ENCODE data around the gene CD47. TPM values are rescaled to one million over a fixed set of nuclear protein-coding genes. Genes with fewer than 3 reads are reported as not detected.

The CD47 gene
- total and polyA plus RNA-seq, 7 experiments from 2014 or later: 130 to 232 (median 171) TPM

GRCh38 chr3:108004647-108005046 lies 86.2 kb downstream of the CD47 start:
- intact Hi-C loops (cut with micrococcal nuclease): no loop called here
- ChIA-PET POLR2A (no interaction called here), CTCF (no interaction called here)
- Histone ChIP-seq H3K27me3 (ENCODE audit: control insufficient read depth in 2 of 2, insufficient read depth in 2 of 2, low read length in 2 of 2) (no peaks in the 10 kb centered on the region), H3K36me3 (ENCODE audit: control insufficient read depth in 2 of 3, insufficient read depth in 3 of 3, low read length in 3 of 3) (no peaks in the 10 kb centered on the region), H3K9me3 (ENCODE audit: control insufficient read depth in 2 of 3, low read length in 3 of 3) (no peaks in the 10 kb centered on the region), H3K4me1 (ENCODE audit: control insufficient read depth in 2 of 2, insufficient read depth in 2 of 2, low read length in 2 of 2) (no peaks in the 10 kb centered on the region), H3K4me3 (ENCODE audit: low read length) (no peak overlapping the region), H3K27ac (ENCODE audit: low read depth, low read length) (no peak overlapping the region)
- Mint-ChIP-seq H3K27ac (no peak overlapping the region), H3K9me3 (no peaks in the 10 kb centered on the region), H3K36me3 (peaks cover 0 to 3% (median 0%) of the 10 kb centered on the region in 5 donors), H3K27me3 (peaks cover 0 to 13% (median 10%) of the 10 kb centered on the region in 5 donors), H3K4me1 (peaks cover 2 to 23% (median 14%) of the 10 kb centered on the region in 7 donors), H3K4me3 (peak overlapping the region in 4 of 10 donors; percentile 5 to 28 (median 9))
- ATAC-seq (peak; percentile 62), DNase-seq (no peak)

DNA sequence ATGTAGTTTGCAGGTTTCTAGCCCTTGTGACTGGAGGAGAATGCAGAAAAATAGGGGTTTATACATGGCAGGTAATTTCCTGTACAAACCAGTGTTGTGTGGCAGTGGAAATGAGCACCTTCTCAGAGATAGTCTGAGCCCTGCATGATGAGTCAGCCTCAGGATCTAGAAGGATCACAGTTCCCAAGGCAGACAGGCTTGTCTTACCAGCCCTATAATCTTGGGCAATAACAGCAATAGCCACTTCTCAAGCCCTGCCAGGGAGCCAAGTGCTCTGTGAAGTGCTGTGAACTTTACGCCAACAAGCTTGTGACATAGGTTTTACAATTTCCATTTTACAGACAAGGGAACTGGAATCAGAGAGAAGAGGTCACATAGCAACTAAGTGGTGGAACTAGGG lies 89.4 kb downstream of the CD47 start:
- no peaks in the 10 kb centered on the region for H3K27me3 ChIP-seq (ENCODE audit: control insufficient read depth in 2 of 2, insufficient read depth in 2 of 2, low read length in 2 of 2)
- ChIA-PET POLR2A (no interaction called here), CTCF (interaction anchor here (0.7 kb wide), 1 partner anchor 75 kb away, joined by 3 read pairs; no protein-coding TSS in a partner anchor)
- H3K9me3 Mint-ChIP-seq: peaks cover 0 to 2% (median 0%) of the 10 kb centered on the region in 11 donors
- no peak overlapping the region for H3K4me3 ChIP-seq (ENCODE audit: low read length)
- H3K4me1 Mint-ChIP-seq: peaks cover 2 to 19% (median 12%) of the 10 kb centered on the region in 7 donors
- peaks cover 0 to 11% (median 7%) of the 10 kb centered on the region in 5 donors for H3K27me3 Mint-ChIP-seq
- no peak for DNase-seq
- no peak overlapping the region for H3K27ac ChIP-seq (ENCODE audit: low read depth, low read length)
- H3K36me3 ChIP-seq (ENCODE audit: control insufficient read depth in 2 of 3, insufficient read depth in 3 of 3, low read length in 3 of 3): no peaks in the 10 kb centered on the region
- peak; percentile 47 for ATAC-seq
- H3K4me3 Mint-ChIP-seq: no peak overlapping the region
- H3K27ac Mint-ChIP-seq: no peak overlapping the region
- no peaks in the 10 kb centered on the region for H3K4me1 ChIP-seq (ENCODE audit: control insufficient read depth in 2 of 2, insufficient read depth in 2 of 2, low read length in 2 of 2)
- H3K9me3 ChIP-seq (ENCODE audit: control insufficient read depth in 2 of 3, low read length in 3 of 3): no peaks in the 10 kb centered on the region
- intact Hi-C loops (cut with micrococcal nuclease): no loop called here
- no peaks in the 10 kb centered on the region for H3K36me3 Mint-ChIP-seq

- H3K4me1 ChIP-seq (ENCODE audit: control insufficient read depth in 2 of 2, insufficient read depth in 2 of 2, low read length in 2 of 2): no peaks in the 10 kb centered on the region
- ChIA-PET POLR2A (no interaction called here), CTCF (no interaction called here)
- no peaks in the 10 kb centered on the region for H3K36me3 Mint-ChIP-seq
- no peaks in the 10 kb centered on the region for H3K36me3 ChIP-seq (ENCODE audit: control insufficient read depth in 2 of 3, insufficient read depth in 3 of 3, low read length in 3 of 3)
- H3K27me3 Mint-ChIP-seq: peaks cover 0 to 12% (median 0%) of the 10 kb centered on the region in 5 donors
- H3K4me3 Mint-ChIP-seq: no peak overlapping the region
- no peak overlapping the region for H3K4me3 ChIP-seq (ENCODE audit: low read length)
- no peak for ATAC-seq
- H3K4me1 Mint-ChIP-seq: peaks cover 0 to 6% (median 0%) of the 10 kb centered on the region in 7 donors
- no peak for DNase-seq
- no peak overlapping the region for H3K27ac ChIP-seq (ENCODE audit: low read depth, low read length)
- intact Hi-C loops (cut with micrococcal nuclease): no loop called here
- no peak overlapping the region for H3K27ac Mint-ChIP-seq
- peaks cover 0 to 2% (median 0%) of the 10 kb centered on the region in 11 donors for H3K9me3 Mint-ChIP-seq
- no peaks in the 10 kb centered on the region for H3K27me3 ChIP-seq (ENCODE audit: control insufficient read depth in 2 of 2, insufficient read depth in 2 of 2, low read length in 2 of 2)
- H3K9me3 ChIP-seq (ENCODE audit: control insufficient read depth in 2 of 3, low read length in 3 of 3): no peaks in the 10 kb centered on the region
These were observed 91.5 kb downstream of the CD47 start for GRCh38 chr3:107999215-107999775.

DNA sequence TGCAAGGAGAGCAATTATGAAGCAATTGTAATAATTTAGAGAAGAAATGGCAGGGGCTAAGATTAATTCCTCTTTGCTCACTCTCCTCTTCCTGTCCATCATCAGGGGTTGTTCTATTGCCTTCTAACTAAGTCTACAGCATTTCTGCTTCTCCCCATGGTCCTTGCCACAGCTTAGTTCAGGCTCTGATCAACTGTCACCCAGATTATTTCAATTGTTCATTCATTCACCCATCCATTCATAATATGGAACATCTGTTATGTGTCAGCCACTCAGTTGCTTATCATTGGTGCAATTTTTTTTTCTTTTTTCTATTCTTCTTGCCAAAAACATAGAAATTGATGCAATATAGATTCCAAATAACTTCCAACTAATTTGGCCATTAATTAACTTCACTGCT lies 93.2 kb downstream of the CD47 start:
- Mint-ChIP-seq H3K9me3 (peaks cover 0 to 5% (median 0%) of the 10 kb centered on the region in 11 donors), H3K27ac (no peak overlapping the region), H3K27me3 (peaks cover 0 to 15% (median 0%) of the 10 kb centered on the region in 5 donors), H3K4me3 (no peak overlapping the region), H3K4me1 (peaks cover 0 to 3% (median 0%) of the 10 kb centered on the region in 7 donors), H3K36me3 (no peaks in the 10 kb centered on the region)
- Histone ChIP-seq H3K27me3 (ENCODE audit: control insufficient read depth in 2 of 2, insufficient read depth in 2 of 2, low read length in 2 of 2) (no peaks in the 10 kb centered on the region), H3K27ac (ENCODE audit: low read depth, low read length) (no peak overlapping the region), H3K9me3 (ENCODE audit: control insufficient read depth in 2 of 3, low read length in 3 of 3) (no peaks in the 10 kb centered on the region), H3K36me3 (ENCODE audit: control insufficient read depth in 2 of 3, insufficient read depth in 3 of 3, low read length in 3 of 3) (no peaks in the 10 kb centered on the region), H3K4me1 (ENCODE audit: control insufficient read depth in 2 of 2, insufficient read depth in 2 of 2, low read length in 2 of 2) (no peaks in the 10 kb centered on the region), H3K4me3 (ENCODE audit: low read length) (no peak overlapping the region)
- POLR2A ChIA-PET: no interaction called here
- intact Hi-C loops (cut with micrococcal nuclease): no loop called here
- no peak for ATAC-seq
- DNase-seq: no peak
- CTCF ChIA-PET: interaction anchor here (1.2 kb wide), 1 partner anchor 12 kb away, joined by 3 read pairs; no protein-coding TSS in a partner anchor

- H3K27me3 Mint-ChIP-seq: peaks cover 0 to 13% (median 0%) of the 10 kb centered on the region in 5 donors
- ATAC-seq (no peak), DNase-seq (no peak)
- Histone ChIP-seq H3K4me1 (ENCODE audit: control insufficient read depth in 2 of 2, insufficient read depth in 2 of 2, low read length in 2 of 2) (no peaks in the 10 kb centered on the region), H3K36me3 (ENCODE audit: control insufficient read depth in 2 of 3, insufficient read depth in 3 of 3, low read length in 3 of 3) (no peaks in the 10 kb centered on the region), H3K9me3 (ENCODE audit: control insufficient read depth in 2 of 3, low read length in 3 of 3) (no peaks in the 10 kb centered on the region), H3K27me3 (ENCODE audit: control insufficient read depth in 2 of 2, insufficient read depth in 2 of 2, low read length in 2 of 2) (no peaks in the 10 kb centered on the region), H3K4me3 (ENCODE audit: low read length) (no peak overlapping the region), H3K27ac (ENCODE audit: low read depth, low read length) (no peak overlapping the region)
- ChIA-PET POLR2A (no interaction called here), CTCF (no interaction called here)
- H3K4me3 Mint-ChIP-seq: no peak overlapping the region
- no peaks in the 10 kb centered on the region for H3K36me3 Mint-ChIP-seq
- H3K4me1 Mint-ChIP-seq: peaks cover 0 to 3% (median 0%) of the 10 kb centered on the region in 7 donors
- H3K27ac Mint-ChIP-seq: no peak overlapping the region
- peaks cover 0 to 5% (median 0%) of the 10 kb centered on the region in 11 donors for H3K9me3 Mint-ChIP-seq
- intact Hi-C loops (cut with micrococcal nuclease): no loop called here
These were observed 95.0 kb downstream of the CD47 start for GRCh38 chr3:107995823-107996222.

GRCh38 chr3:107994956-107995715 lies 95.7 kb downstream of the CD47 start:
- Histone ChIP-seq H3K27ac (ENCODE audit: low read depth, low read length) (no peak overlapping the region), H3K4me3 (ENCODE audit: low read length) (no peak overlapping the region), H3K9me3 (ENCODE audit: control insufficient read depth in 2 of 3, low read length in 3 of 3) (no peaks in the 10 kb centered on the region), H3K27me3 (ENCODE audit: control insufficient read depth in 2 of 2, insufficient read depth in 2 of 2, low read length in 2 of 2) (no peaks in the 10 kb centered on the region), H3K36me3 (ENCODE audit: control insufficient read depth in 2 of 3, insufficient read depth in 3 of 3, low read length in 3 of 3) (no peaks in the 10 kb centered on the region), H3K4me1 (ENCODE audit: control insufficient read depth in 2 of 2, insufficient read depth in 2 of 2, low read length in 2 of 2) (no peaks in the 10 kb centered on the region)
- CTCF ChIA-PET: no interaction called here
- peaks cover 0 to 5% (median 0%) of the 10 kb centered on the region in 11 donors for H3K9me3 Mint-ChIP-seq
- ATAC-seq (no peak), DNase-seq (no peak)
- H3K4me1 Mint-ChIP-seq: peaks cover 0 to 3% (median 0%) of the 10 kb centered on the region in 7 donors
- H3K36me3 Mint-ChIP-seq: no peaks in the 10 kb centered on the region
- no peak overlapping the region for H3K27ac Mint-ChIP-seq
- POLR2A ChIA-PET: no interaction called here
- no peak overlapping the region for H3K4me3 Mint-ChIP-seq
- intact Hi-C loops (cut with micrococcal nuclease): no loop called here
- peaks cover 0 to 13% (median 0%) of the 10 kb centered on the region in 5 donors for H3K27me3 Mint-ChIP-seq
